NCI-H2081 treated with DMSO at 0.1 percent for 48 hours (cell line): Measurements from ENCODE around the gene NR5A1.

ENCODE experiments used
- DNase-seq: peaks from one replicate; lab custom pipeline; 2025; lab: John Stamatoyannopoulos, UW

The NR5A1 gene

GRCh38 chr9:124506931-124507879 lies at the start of gene NR5A1:
NR5A1 (minus strand) TSS chr9:124507399; CDS start chr9:124503395, 4,004 bp downstream.
- no peak for DNase-seq

DNA sequence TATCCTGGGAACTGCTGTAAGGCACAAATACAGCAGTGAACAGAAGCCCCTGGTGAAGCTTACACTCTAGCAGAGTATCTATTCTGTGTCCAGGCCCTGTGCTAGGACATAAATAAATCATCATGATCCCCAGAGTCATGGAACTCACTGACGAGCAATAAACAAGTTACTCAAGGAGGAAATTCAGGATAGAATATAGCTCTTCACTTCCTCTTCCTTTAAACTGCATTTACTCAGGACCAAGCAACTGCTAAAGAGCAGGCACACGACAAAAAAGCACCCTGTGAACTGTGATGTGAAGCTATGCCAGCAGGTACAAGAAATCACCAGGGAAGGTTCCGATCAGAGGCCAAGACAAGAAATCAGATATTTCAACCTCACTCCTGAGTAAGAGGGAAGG lies 47.8 kb upstream of the NR5A1 start:
- no peak for DNase-seq

DNA sequence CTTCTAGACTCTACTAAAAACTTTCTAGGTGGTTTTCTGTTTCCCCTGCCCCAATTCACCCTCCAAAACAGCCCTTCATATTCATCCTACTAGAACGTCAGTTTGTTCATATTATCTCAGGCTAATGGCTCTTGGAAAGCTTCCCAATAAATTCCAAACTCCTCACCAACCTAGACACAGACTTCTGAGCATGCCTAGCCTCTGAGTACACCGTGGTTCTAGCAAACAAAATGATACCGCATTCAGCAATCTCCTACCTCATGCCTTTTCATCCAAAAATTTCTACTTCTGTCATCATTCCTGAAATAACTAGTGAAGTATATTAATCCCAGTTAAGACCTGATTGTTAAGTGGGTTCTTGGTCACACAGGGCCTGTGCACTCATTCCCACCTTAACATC lies 46.5 kb upstream of the NR5A1 start:
- DNase-seq, result no peak

DNA sequence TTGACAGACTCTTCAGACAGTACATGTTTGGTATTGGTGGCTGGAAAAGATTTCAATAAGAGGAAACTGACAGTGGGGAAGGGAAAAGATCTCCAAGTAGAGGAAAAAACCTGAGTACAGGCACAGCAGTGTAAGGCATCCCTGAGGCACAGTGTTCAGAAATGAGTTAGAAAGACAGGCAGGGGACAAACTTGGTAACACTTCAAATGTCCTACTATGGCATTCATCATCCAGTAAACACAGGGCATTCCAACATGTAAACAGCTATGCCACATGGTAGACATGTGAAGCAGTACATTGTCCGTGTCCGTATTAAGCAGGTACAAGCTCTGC lies 45.0 kb upstream of the NR5A1 start:
- no peak for DNase-seq

DNA sequence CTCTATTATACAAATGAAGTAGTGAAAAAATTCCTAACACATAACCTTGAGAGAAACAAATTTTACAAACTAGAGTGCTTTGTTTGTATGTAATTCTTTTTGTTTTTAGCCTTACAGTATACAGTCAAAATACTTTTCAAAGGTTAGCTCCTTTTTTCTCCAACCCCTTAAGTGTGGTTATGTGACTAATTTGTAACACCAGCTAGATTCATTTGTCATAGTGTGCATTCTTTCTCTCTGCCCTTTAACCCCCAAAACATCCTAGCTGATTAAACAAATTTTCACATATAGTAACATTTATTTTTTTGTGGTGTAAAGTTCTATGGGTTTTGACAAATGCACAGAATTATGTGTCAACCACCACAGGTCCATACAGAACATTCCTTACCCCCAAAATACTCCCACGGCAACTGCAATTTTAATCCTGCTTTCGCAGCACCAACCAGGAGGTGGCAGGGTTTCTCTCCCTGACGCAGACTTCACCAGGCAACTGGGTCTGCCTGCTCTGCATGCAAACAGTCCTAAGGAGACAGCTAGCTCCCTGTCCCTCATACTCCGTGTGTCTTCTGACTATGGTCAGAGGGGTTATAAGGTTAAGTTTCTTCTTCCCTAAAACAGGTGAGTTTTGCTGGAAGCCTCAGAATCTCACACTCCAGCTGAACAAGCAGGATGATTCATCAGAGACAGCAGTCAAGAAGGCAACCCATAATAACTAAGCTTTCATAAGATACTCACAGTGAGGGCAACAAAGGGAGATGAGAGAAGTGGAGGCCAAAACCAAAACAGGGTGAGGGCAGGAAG lies 44.5 kb upstream of the NR5A1 start:
- DNase-seq, result no peak

GRCh38 chr9:124550072-124550471 lies 42.9 kb upstream of the NR5A1 start:
- DNase-seq, result no peak

- DNase-seq, result no peak
These were observed 41.8 kb upstream of the NR5A1 start for GRCh38 chr9:124549016-124549415.

DNA sequence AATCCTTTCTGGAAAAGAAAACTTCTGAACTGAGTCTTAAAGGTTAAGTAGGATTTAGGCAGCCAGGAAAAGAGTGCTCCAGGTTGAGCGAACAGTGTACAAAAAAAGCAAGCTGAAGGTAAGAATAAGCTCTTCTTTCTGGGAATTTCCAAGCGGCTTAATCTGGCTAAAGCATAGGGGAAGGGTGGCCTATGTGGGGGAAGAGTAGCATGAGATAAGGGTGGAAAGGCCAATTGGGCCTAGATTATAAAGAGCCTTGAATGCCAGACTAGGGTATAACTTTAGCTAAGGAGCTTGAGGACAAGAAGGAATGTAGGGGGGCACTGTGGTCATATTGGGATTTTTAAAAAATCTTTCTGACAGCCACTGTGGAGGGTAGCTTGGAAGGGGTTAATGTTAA lies 37.3 kb upstream of the NR5A1 start:
- DNase-seq, result no peak

- DNase-seq, result no peak
These were observed 34.6 kb upstream of the NR5A1 start for GRCh38 chr9:124541824-124542223.

- no peak for DNase-seq
These were observed 30.7 kb upstream of the NR5A1 start for GRCh38 chr9:124537926-124538325.

DNA sequence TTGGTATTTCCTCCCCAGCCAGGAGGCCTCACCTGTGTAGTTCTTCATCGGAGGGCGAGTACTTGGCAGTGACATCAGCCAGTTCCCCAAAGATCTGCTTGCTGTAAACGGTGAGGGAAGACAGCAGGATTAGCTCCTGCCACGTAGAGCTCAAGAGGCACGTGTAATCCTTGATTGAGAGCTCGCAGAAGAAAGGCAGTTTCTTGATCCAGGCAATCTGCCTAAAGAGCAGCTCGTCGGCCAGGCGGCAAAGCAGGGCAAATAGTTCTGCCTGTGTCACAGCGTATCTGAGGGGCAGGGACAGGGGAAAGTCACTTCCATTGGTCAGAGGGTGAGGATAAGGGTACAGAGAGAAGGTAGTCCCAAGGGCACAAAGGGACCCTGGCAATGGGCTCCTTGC lies 28.6 kb upstream of the NR5A1 start:
- DNase-seq, result no peak

GRCh38 chr9:124532897-124533296 lies 25.7 kb upstream of the NR5A1 start:
- no peak for DNase-seq

- no peak for DNase-seq
These were observed 23.9 kb upstream of the NR5A1 start for GRCh38 chr9:124531115-124531514.

DNA sequence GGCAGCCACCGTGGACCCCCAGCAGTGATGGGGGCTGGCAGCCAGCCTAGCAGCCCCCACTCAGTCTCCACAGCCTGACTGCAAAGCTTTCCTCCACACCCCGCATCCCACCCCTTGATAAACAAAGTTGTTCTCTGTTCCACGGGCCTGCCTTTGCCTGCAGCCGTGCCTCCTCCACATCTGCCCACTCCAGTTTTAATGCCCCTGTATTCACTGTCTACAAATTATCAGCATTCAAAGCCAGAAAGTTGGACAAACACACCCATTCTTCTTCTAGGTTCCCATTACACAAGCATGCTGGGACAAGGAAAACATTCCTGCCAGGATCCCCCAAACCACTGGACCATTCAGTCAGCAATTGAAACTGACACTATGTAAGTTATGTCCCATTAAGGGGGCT lies 23.0 kb upstream of the NR5A1 start:
- DNase-seq, result no peak

DNA sequence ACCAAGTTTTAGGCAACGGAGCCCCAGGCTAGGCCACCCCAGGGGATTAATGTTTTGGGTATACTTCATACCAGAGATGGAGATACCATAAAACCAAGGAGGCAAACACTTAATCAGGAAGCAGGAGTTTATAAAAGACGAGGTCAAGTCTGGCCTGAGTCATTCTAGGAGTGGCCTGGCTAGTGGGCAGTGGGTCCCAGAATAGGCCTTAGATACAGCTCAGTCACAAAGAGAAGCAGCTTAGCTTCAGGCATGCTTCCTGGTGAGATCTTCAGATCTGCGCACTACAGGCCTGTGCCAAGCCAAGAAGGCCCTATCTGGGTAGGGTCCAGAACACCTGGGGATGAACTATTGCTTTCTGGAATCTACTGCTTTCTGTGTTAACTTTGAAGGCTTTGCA lies 20.6 kb upstream of the NR5A1 start:
- DNase-seq, result no peak

DNA sequence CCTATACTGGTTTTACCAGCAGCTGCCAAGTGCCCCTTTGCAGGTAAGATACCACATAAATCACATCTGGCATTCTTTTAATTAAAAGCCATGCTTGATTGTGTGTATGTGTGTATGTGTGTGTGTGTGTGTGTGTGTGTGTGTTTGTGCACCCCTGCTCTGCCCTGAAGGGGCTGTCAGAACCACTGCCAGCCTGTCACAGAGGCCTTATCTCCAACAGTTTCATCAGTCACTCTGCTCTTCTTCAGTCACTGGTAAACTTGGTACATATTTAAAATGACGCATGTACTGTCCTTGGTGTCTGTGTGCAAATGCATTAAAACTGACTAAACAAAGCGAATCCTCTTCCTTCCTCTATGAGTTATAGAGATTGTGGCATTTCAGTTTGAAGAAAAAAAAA lies 19.0 kb upstream of the NR5A1 start:
- no peak for DNase-seq

DNA sequence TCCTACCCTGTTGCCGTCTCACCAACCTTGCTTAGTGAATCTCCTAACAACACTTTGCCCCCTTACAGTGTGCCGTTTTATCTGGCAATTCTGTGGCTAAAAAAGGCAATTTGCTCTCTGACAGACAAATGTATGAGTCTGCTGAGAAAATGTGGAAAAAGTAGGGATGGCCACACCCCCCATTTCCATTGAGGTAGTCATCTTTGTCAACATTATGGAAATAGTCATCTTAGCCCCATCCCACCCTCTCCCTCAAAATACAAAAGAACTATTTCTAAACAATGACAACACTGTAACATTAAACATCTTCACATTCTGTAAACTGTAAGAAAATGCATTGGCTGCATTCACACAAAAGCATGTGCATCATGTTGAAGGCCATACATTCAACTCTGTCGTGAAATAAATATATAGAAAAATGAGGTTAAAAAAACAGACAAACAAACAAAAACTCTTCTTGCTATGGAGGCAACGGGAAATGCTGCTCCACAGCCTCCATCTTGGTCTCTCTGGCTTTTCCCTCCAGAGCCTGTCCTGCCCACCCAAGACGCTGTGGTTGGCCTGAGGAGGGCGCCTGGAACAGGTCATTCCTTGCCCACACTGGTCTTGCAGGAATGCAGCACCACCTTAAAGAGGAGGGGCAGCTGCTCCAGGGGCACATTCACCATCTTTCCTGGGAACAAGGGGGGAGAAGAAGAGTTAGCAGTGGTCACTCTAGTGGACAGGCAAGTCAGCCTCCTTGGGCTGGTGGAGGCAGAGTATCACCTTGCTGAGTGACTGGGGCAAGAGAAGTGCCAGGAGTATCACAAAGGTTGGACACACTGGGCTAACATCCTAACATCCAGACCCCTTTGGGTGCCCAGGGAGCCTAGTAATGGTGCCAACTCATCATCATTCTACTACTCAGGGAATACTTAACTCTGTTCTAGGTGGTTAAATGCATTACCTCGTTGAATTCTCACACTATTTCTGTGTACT lies 15.2 kb upstream of the NR5A1 start:
- no peak for DNase-seq

DNA sequence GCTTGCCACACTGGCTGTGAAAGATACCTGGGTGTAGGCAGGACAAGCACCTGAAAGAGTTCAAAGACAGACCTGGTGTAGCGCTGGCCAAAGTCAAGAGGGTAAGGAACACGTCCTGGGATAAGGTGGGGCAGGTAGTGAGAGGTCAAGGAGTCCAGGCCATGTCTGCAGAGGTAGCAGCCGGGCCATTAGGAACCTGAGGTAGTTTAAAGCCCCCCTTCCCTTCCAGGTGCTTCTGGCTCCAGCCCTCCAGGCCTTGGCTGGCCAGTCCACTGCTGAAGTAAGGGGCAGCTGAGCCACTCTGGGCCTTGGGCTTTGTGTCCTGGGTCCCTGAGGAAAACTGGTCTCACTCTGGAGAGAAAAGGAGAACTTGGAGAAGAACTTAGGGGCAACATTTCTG lies 13.9 kb upstream of the NR5A1 start:
- no peak for DNase-seq

DNA sequence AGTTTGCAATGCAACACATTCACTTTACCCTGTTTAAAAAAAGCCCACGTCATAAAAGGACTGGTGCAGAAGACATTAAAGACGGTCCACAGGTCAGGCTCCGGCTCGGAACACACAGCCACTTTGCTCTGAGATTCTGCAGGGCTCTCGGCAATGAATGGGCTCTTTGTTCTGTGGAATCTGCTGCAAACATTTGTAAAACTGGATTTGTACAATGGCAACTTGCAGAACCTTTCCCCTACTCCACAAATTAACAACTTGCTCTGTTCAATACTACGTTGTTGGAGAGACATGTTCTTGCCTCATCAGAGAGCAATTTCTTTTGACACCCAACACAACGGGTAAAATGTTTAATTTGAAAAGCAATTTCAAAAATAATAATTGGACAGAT lies 13.0 kb upstream of the NR5A1 start:
- no peak for DNase-seq

- DNase-seq, result no peak
These were observed 10.9 kb upstream of the NR5A1 start for GRCh38 chr9:124518116-124518515.

DNA sequence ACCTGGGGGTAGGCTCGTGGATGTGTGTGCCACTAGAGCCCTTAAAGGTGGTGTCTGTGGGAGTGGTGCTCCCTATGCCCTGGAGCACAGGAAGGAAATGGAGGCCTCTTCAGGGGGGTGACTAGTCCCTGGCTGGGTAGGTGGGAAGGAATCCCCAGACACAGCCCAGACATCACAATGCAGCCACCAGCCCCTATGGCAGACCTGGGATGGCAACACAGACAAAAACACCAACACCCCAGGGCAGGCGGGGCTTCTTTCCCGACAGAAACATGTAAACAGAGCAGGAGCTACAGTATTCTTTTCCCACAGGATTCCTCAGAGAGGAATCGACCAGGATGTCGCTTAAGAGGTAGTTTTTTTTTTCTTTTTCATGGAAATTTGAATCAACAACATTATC lies 10.4 kb upstream of the NR5A1 start:
- no peak for DNase-seq

GRCh38 chr9:124514874-124515273 lies 7.7 kb upstream of the NR5A1 start:
- DNase-seq, result no peak
